Measurements from ENCODE around the gene GMEB2. TPM values are rescaled to one million over a fixed set of nuclear protein-coding genes. Genes with fewer than 3 reads are reported as not detected.
"Not testable (repeated sequence)": the region's sequence is repeated elsewhere in the genome, so short reads cannot be mapped to it uniquely, and the experiment has no call there.

Gene GMEB2
- total RNA-seq, 1 experiment from 2014 or later, result 19.6 TPM

DNA sequence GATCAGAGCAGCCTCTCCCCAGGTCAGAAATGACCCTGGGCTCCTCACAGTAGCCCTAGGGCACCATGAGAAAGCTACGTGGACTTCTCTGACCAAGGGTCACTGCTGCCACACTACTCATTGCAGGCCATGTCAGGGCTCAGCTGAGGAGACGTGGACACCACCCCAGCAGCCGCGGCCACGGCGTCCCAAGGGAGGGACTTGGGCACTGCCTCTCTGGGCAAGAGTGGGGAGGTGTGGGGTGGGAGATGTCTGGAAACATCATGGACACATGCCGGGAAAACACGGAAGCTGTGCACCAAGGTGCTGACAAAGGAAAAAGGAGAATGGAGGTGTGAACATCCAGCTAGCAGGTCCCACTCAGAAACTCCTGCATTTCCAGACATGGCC lies 9.0 kb downstream of the GMEB2 start:
- intact Hi-C loops (cut with micrococcal nuclease), result no loop called here
- POLR2A ChIA-PET, result interaction anchor here (0.6 kb wide), 2 partner anchors 11 to 20 kb away, joined by 3 read pairs; no protein-coding TSS in a partner anchor
- BruUV-seq (replicated peaks), result no TSS peak

DNA sequence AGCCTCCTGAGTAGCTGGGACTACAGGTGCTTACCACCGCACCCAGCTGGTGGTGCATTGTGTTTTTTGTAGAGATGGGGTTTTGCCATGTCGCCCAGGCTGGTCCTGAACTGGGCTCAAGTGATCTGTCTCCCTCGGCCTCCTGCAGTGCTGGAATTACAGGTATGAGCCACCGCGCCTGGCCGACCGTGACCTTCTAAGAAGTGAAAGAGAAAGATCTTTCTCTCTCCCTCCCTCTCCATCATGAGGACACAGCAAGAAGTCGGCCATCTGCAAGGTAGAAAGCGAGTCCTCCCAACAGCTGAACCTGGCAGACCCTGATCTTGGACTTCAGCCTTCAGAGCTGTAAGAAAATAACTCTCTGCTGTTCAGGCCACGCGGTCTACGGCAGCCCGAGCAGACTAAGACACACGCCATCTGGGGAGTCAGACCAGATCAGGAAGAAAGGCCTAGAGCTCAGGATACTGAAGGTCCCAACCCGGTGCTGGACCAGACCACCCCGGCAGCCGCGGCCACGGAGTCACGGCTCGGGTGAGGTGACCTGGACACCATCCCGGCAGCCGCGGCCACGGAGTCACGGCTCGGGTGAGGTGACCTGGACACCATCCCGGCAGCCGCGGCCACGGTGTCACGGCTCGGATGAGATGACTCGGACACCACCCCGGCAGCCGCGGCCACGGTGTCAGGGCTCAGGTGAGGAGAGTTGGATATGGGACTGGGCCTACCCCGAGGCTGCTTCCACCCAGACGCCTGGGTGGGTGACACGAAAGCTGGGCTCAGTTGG lies 9.6 kb downstream of the GMEB2 start:
- H3K4me1 Mint-ChIP-seq (ENCODE audit: insufficient read depth, unreplicated experiment), result no peaks in the 10 kb centered on the region
- no peak overlapping the region for H3K4me3 Mint-ChIP-seq (ENCODE audit: unreplicated experiment)
- no TSS peak for BruUV-seq (replicated peaks)
- intact Hi-C loops (cut with micrococcal nuclease), result no loop called here
- H3K9me3 Mint-ChIP-seq (ENCODE audit: unreplicated experiment), result no peaks in the 10 kb centered on the region
- no peak for DNase-seq (ENCODE audit: unreplicated experiment)
- no peaks in the 10 kb centered on the region for H3K27me3 Mint-ChIP-seq (ENCODE audit: insufficient read depth, unreplicated experiment)
- ChIA-PET POLR2A (interaction anchor here (0.6 kb wide), 2 partner anchors 12 to 19 kb away, joined by 3 read pairs; no protein-coding TSS in a partner anchor), CTCF (interaction anchor here (0.7 to 1.5 kb wide), 4 partner anchors 44 to 914 kb away, joined by 3 to 5 read pairs (median 4); partner anchors contain the start of gene HELZ2)
- peaks cover 20% of the 10 kb centered on the region for H3K36me3 Mint-ChIP-seq (ENCODE audit: insufficient read depth, unreplicated experiment)
- H3K27ac Mint-ChIP-seq (ENCODE audit: low read depth, unreplicated experiment), result no peak overlapping the region
- TF ChIP-seq, protein P1, sequence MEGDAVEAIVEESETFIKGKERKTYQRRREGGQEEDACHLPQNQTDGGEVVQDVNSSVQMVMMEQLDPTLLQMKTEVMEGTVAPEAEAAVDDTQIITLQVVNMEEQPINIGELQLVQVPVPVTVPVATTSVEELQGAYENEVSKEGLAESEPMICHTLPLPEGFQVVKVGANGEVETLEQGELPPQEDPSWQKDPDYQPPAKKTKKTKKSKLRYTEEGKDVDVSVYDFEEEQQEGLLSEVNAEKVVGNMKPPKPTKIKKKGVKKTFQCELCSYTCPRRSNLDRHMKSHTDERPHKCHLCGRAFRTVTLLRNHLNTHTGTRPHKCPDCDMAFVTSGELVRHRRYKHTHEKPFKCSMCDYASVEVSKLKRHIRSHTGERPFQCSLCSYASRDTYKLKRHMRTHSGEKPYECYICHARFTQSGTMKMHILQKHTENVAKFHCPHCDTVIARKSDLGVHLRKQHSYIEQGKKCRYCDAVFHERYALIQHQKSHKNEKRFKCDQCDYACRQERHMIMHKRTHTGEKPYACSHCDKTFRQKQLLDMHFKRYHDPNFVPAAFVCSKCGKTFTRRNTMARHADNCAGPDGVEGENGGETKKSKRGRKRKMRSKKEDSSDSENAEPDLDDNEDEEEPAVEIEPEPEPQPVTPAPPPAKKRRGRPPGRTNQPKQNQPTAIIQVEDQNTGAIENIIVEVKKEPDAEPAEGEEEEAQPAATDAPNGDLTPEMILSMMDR (IDR thresholded peaks at IDR 0.05; ENCODE audit: unreplicated experiment), result no peak

More for the DNA sequence above, 9.0 kb downstream of the GMEB2 start:
- Mint-ChIP-seq H3K27me3 (ENCODE audit: insufficient read depth, unreplicated experiment) (no peaks in the 10 kb centered on the region), H3K4me1 (ENCODE audit: insufficient read depth, unreplicated experiment) (no peaks in the 10 kb centered on the region), H3K36me3 (ENCODE audit: insufficient read depth, unreplicated experiment) (peaks cover 20% of the 10 kb centered on the region), H3K9me3 (ENCODE audit: unreplicated experiment) (no peaks in the 10 kb centered on the region), H3K4me3 (ENCODE audit: unreplicated experiment) (no peak overlapping the region), H3K27ac (ENCODE audit: low read depth, unreplicated experiment) (no peak overlapping the region)
- TF ChIP-seq, protein P1 (IDR thresholded peaks at IDR 0.05; ENCODE audit: unreplicated experiment), result no peak
- CTCF ChIA-PET, result interaction anchor here (1.5 kb wide), 1 partner anchor 121 kb away, joined by 5 read pairs; no protein-coding TSS in a partner anchor
- DNase-seq (ENCODE audit: unreplicated experiment), result no peak

DNA sequence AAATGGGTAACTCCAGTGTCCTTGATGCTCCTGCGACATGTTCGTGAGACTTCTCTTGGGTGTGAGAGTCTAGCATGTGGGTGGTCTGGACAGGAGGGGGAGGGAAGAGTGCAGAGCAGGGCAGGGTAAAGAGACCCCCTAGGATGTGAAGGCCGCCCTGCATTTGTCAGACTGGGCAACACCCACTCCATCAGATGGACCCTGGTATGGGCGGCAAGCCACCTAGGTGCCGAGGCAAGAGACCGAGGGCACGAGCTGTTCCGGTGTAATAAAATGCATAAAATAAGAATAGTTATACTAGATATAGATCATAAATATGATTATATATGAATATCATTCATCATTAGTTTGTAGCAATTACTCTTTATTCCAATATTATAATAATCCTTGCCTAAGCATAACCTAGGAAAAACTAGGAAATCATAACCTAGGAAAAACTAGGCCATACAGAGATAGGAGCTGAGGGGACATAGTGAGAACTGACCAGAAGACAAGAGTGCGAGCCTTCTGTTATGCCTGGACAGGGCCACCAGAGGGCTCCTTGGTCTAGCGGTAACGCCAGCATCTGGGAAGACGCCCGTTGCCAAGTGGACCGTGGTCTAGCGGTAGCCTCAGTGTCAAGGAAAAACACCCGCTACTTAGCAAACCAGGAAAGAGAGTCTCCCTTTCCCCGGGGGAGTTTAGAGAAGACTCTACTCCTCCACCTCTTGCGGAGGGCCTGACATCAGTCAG lies 12.9 kb downstream of the GMEB2 start:
- H3K4me1 Mint-ChIP-seq (ENCODE audit: insufficient read depth, unreplicated experiment); H3K27me3 Mint-ChIP-seq (ENCODE audit: insufficient read depth, unreplicated experiment); BruUV-seq (replicated peaks); intact Hi-C loops (cut with micrococcal nuclease); DNase-seq (ENCODE audit: unreplicated experiment); H3K27ac Mint-ChIP-seq (ENCODE audit: low read depth, unreplicated experiment); H3K4me3 Mint-ChIP-seq (ENCODE audit: unreplicated experiment); H3K9me3 Mint-ChIP-seq (ENCODE audit: unreplicated experiment): not testable (repeated sequence)
- POLR2A ChIA-PET, result interaction anchor here (0.6 to 0.9 kb wide), 2 partner anchors 9 to 367 kb away, joined by 3 to 4 read pairs; partner anchors contain the start of gene PRPF6
- TF ChIP-seq, protein P1 (IDR thresholded peaks at IDR 0.05; ENCODE audit: unreplicated experiment), result peak; percentile 46
- CTCF ChIA-PET, result interaction anchor here (0.6 kb wide), 1 partner anchor 9 kb away, joined by 4 read pairs; no protein-coding TSS in a partner anchor
- H3K36me3 Mint-ChIP-seq (ENCODE audit: insufficient read depth, unreplicated experiment), result peaks cover 22% of the 10 kb centered on the region
